Fibroblast of villous mesenchyme (primary cell): Measurements from ENCODE around the gene CTNND2. TPM values are rescaled to one million over a fixed set of nuclear protein-coding genes. Genes with fewer than 3 reads are reported as not detected.

ENCODE experiments used
- DNase-seq: peaks from one replicate; pipeline ENCODE4 v3.0.0-alpha.2; 2010; ENCODE audit warnings: low read depth
- H3K4me3 ChIP-seq: 2 replicates; pipeline ENCODE4 v1.5.1; 2011; ENCODE audit warnings: low read depth, mild to moderate bottlenecking, low read length
- CTCF ChIP-seq: IDR thresholded peaks from 2 replicates; pipeline ENCODE4 v1.5.1; 2012; ENCODE audit warnings: low read depth, mild to moderate bottlenecking, low read length; ENCODE audit not compliant: insufficient read depth
- total RNA-seq: library from RNA; depleted of rRNA; stranded (reverse); fragments of >200 nt; gene quantifications from 2 replicates; pipeline ENCODE4 v1.2.3, GENCODE V29; 2012

Gene CTNND2
- total RNA-seq, 1 donor, result not detected

- H3K4me3 ChIP-seq, result no peak overlapping the region
- no peak for TF ChIP-seq CTCF
- DNase-seq, result no peak
These were observed 679.6 kb downstream of the CTNND2 start for GRCh38 chr5:11224436-11225187.

DNA sequence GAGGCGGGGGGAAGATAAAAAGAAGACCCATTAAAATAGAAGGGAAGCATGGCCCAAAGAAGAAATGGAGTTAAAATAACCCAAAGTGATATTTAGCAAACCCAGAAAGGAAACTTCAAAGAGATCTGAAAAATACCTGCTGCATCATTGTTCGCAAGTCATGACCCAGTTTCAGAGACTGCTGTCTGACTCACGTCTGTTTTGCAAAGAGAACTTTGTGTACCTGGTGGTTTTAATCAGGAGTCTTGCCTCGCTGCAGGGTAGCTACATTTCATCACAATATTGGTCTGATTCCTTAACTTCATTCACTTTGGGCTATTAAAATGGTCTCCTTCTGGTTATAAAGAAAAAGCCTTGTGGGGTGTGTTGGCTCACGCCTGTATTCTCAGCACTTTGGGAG is 682.1 kb downstream of the CTNND2 start:
- TF ChIP-seq CTCF, result no peak
- no peak overlapping the region for H3K4me3 ChIP-seq
- DNase-seq, result no peak

GRCh38 chr5:11214864-11215644 is 689.2 kb downstream of the CTNND2 start:
- no peak for DNase-seq

GRCh38 chr5:11212706-11213105 is 691.5 kb downstream of the CTNND2 start:
- no peak for TF ChIP-seq CTCF
- no peak overlapping the region for H3K4me3 ChIP-seq
- DNase-seq, result no peak

More at GRCh38 chr5:11214864-11215644, 689.2 kb downstream of the CTNND2 start:
- TF ChIP-seq CTCF, result no peak
- H3K4me3 ChIP-seq, result no peak overlapping the region

DNA sequence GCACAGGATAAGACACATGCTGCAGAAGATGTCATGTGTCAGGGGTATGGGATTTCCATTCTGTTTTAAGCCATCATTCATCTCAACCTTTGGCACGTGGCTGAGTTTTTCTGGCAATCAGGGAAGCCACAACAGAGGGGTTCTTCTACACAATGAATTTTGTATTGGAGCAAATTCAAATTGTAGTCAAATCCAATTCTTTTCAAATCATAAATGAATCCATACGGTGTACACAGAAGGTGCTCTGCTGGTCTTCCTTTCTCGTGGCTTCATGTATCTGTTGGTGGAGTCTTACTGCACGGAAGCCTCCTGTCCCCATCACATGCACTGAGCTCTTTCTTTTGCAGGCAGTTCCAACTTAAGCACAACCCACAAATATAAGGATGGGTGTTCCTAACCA is 706.5 kb downstream of the CTNND2 start:
- no peak for TF ChIP-seq CTCF
- H3K4me3 ChIP-seq, result no peak overlapping the region
- DNase-seq, result no peak

- no peak for DNase-seq
- H3K4me3 ChIP-seq, result no peak overlapping the region
- no peak for TF ChIP-seq CTCF
These were observed 712.6 kb downstream of the CTNND2 start for GRCh38 chr5:11191673-11192072.
